Measurements from ENCODE around the gene HSFX2.
"Not testable (repeated sequence)": the region's sequence is repeated elsewhere in the genome, so short reads cannot be mapped to it uniquely, and the experiment has no call there.

The HSFX2 gene

DNA sequence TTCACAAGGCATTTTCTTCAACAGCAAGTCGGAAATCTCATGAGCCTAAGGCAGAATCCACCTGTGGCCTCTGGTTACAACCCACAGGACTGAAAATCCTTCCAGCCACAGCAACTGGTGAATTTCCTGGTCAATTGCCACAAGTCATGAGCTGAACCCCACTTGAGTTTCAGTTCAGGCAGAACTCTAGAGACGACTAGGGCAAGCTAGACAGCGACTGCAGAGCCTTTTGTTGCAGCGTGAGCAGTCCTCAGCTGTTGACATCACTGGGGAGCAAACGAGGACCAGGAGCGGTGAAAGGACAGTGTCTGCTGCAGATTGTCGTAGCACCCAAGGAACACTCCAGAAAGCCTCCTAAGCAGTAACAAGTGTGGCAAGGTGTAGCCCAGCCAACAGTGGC, 829 bp upstream of the HSFX2 start:
- DNase-seq (ENCODE audit: low read depth in 3 of 3, low spot score in 1 of 3), result not testable (repeated sequence)

DNA sequence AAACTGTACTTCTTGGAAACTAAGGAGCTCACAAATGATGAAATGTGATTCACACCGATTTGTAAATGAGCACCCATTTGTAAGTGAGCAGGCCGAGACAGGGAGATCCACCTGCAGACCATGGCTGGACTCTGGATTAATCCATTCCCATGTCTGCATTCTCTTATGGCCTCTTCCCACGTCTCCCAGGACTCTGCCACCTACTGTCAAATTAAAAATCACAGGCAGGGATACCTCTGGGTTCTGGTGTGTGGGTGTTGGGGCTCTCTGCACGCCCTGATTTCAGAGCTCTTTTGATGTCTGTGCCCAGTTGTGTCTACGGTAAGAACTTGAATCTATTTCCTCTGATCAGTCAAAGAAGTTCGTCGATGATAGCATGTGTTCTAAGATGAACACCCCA, 4.1 kb downstream of the HSFX2 start:
- DNase-seq (ENCODE audit: low read depth in 3 of 3, low spot score in 1 of 3), result not testable (repeated sequence)

DNA sequence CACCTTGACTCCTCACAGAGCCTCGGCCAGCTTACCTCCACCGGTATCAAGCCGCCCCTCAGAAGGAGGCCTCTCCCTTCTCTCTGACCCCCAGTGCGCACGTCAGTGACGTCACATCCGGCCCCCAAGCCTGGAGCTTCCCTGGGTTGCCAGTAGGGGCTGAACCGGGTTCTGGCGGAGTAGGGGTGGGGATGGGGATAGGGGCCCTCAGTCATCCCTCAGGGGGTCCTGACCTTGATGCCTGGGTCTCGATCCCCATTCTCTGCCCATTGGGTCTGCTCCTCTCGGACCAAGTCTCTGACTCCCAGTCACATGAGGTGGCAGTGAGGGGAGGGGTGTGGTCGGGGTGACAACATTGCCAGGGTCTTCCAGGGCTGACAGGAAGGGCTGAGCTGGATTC, 7.8 kb downstream of the HSFX2 start, which contains the start of gene MAGEA9B:
Gene MAGEA9B (minus strand): TSS at position 101 of the 400 bp plus-strand sequence. CDS start 4,280 bp downstream, outside the sequence.
- not testable (repeated sequence) for DNase-seq (ENCODE audit: low read depth in 3 of 3, low spot score in 1 of 3)

- not testable (repeated sequence) for DNase-seq (ENCODE audit: low read depth in 3 of 3, low spot score in 1 of 3)
These were observed 9.5 kb downstream of the HSFX2 start for GRCh38 chrX:149585631-149586030.

DNA sequence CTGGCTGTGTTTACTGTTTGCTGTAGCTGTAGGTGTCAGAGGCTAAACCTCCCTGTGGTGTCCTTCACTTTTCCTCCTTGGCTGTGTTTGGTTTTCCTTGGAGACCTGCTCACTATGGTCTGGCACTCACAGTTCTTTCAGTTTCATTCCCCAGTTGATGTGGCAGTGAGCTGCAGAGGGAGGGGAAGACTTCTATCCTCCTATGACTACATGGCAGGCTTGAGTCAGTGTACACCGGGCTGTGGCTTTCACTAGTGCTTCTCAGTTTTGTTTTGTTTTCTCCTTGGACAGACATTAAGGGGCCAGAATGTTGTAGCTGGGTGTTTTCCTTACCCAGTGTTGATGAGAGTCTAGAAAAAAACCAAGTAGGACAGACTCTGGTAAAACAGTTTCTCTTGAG, 21.7 kb downstream of the HSFX2 start:
- not testable (repeated sequence) for DNase-seq (ENCODE audit: low read depth in 3 of 3, low spot score in 1 of 3)

DNA sequence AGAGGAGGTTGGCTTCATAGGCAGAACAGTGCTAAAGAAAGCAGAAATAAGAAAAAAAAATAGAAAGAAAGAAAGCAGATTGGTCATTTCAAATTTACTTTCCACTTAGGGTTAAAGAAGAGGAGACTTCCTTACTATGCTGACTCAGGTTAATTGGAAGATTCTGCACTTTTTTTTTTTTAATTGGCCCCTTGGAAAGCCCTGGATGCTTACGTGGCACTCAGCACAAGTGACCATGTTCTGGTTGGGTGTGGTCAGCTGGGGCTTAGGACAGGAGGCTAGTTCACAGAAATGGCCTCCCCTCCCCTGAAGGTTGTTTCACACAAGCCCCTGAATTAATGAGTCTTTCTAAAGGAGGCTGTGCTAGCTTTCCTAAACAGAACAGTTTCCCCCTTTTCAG, 22.4 kb downstream of the HSFX2 start:
- no peak for DNase-seq (ENCODE audit: low read depth in 3 of 3, low spot score in 1 of 3)

DNA sequence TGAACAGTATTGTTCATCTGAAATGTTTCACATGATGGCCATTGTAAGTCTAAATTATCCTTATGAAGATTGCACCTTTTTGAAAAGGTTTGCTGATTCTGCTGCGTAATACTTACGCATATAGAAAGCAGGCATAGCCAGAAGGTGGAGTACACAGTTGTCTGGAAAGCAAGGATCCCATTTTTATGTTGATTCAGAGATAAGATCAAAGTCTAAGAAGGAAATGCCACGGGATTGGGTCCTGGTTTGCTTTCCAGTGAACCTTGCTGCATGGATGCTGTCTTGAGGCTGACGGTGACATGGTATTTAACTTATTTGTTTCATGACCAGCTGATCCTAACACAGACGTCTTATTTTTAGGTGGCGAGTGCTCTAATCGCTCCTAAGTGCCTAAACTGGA, 23.3 kb downstream of the HSFX2 start:
- DNase-seq (ENCODE audit: low read depth in 3 of 3, low spot score in 1 of 3), result no peak

- no peak for DNase-seq (ENCODE audit: low read depth in 3 of 3, low spot score in 1 of 3)
These were observed 24.4 kb downstream of the HSFX2 start for GRCh38 chrX:149570668-149571067.

- DNase-seq (ENCODE audit: low read depth in 3 of 3, low spot score in 1 of 3), result no peak
These were observed 25.3 kb downstream of the HSFX2 start for GRCh38 chrX:149569770-149570169.

DNA sequence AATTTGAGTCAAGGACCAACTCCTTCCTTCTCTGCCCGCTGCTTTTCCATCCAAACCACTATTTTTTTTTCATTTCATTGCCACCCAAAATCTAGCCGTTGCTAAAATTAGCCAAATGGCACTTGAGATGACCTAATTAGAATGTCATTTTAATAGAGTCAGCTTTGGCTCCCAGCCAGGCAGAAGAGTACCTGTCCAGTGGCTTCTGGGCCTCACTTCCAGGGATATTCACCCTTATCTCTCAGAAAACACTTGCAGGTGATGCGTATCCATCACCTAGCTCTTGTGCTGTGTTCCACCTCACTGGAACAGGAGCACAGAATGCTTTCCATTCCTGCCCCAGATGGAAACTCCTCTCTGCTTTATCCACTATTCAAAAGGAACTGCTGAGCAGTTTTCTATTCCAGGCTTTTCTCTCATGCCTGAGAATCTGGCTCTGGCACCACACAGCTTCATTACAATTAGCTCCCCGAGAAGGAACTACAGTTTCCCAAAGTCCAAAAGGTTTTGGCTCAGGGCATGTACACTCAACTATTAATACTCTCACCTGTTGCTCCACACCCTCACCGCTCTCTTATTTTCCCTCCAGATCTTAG, 26.3 kb downstream of the HSFX2 start:
- no peak for DNase-seq (ENCODE audit: low read depth in 3 of 3, low spot score in 1 of 3)

DNA sequence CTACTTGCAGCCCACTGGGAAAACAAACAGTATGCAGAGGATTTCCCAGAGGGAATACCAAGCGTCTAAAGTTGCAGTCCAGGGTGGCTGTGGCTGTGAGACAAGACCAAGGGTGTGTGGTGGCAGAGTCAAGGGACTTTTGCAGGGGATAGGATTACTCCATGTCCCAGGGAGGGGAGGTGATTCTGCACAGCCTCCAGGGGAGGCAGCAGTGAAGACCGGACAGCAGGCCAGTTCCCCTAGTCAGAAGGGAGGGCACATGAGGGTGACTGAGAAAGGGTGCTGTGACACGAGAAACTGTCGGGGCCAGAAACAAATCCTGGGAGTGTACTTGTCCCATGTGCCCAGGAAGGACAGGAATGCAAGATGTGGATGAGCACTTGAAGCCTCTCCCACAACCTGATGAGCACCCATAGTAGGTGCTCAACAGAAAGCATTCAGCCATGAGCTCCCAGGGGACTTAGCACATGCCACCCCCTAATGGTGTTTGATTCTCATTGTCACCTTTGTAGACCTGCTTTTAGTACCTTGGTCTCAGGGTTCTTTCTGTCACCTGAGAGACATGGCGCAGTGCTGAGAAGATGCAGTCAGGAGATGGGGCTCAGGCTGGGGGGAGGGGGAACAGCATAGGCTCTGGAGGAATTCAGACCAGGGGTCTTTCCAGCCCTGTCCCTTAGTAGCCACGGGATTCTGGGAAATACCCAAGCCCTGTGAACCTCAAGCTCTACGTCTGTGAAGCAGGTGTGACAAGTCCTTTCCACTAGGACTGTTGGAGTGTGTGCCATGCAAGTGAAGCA, 27.3 kb downstream of the HSFX2 start:
- DNase-seq (ENCODE audit: low read depth in 3 of 3, low spot score in 1 of 3), result no peak

DNA sequence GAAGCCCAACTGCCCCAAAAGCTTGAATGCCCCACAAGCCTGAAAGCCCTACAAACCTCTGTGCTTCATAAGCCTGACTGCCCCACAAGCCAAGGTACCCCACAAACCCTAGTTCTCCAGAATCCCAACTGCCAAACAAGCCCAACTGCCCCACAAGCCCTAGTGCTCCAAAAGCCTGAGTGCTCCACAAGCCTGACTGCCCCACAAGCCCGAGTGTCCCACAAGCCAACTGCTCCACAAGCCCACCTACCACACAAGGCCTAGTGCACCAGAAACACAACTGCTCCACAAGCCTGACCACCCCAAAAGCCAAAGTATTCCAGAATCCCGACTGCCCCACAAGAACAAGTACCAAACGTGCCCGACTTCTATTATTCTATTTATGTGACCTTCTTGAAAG, 31.8 kb downstream of the HSFX2 start:
- no peak for DNase-seq (ENCODE audit: low read depth in 3 of 3, low spot score in 1 of 3)

DNA sequence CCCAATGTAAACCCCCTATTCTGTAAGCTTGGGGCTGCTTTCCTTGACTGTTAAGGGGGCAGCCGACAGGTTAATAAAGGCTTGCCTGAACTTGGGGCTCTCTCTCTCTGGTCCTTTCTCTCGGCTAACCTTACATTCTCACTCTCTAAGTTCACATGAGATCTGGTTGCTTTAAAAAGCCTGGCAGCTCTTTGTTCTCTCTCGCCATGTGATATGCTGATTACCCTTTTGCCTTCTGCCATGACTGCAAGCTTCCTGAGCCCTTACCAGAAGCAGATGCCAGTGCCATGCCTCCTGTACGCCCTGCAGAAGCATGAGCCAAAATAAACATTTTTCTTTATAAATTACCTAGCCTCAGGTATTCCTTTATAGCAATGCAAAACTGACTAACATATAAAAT, 39.9 kb downstream of the HSFX2 start:
- not testable (repeated sequence) for DNase-seq (ENCODE audit: low read depth in 3 of 3, low spot score in 1 of 3)

GRCh38 chrX:149551939-149552248, 43.2 kb downstream of the HSFX2 start:
- DNase-seq (ENCODE audit: low read depth in 3 of 3, low spot score in 1 of 3), result not testable (repeated sequence)

- not testable (repeated sequence) for DNase-seq (ENCODE audit: low read depth in 3 of 3, low spot score in 1 of 3)
These were observed 43.7 kb downstream of the HSFX2 start for GRCh38 chrX:149551245-149551938.

GRCh38 chrX:149550454-149550853, 44.7 kb downstream of the HSFX2 start:
- DNase-seq (ENCODE audit: low read depth in 3 of 3, low spot score in 1 of 3), result not testable (repeated sequence)

DNA sequence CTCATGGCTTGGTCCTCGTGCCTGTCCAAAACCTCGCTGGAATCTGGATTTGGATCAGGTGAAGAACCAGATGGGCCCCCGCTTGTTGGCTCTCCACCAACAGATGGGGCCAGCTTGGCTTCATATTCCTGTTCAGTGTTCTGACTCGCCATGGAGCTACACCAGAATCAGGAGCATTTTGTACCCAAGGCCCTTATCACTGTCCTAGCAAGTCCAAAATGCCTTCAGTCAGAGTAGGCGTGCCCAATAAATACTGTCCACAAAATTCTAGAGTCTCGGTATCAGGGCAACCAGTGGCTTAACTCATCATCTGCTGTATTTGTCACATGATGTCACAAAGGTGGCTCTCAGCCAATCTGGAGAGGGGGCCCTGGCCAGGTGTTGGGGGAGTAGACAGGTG, 45.4 kb downstream of the HSFX2 start, which contains the start of gene HSFX3:
Gene HSFX3 (minus strand): TSS at position 224 of the 400 bp plus-strand sequence. CDS start 72 bp downstream, at position 152.
- not testable (repeated sequence) for DNase-seq (ENCODE audit: low read depth in 3 of 3, low spot score in 1 of 3)

- DNase-seq (ENCODE audit: low read depth in 3 of 3, low spot score in 1 of 3), result not testable (repeated sequence)
These were observed 47.3 kb downstream of the HSFX2 start for GRCh38 chrX:149547782-149548181.

GRCh38 chrX:149546962-149547361, 48.2 kb downstream of the HSFX2 start:
- DNase-seq (ENCODE audit: low read depth in 3 of 3, low spot score in 1 of 3), result not testable (repeated sequence)

- not testable (repeated sequence) for DNase-seq (ENCODE audit: low read depth in 3 of 3, low spot score in 1 of 3)
These were observed 49.3 kb downstream of the HSFX2 start for GRCh38 chrX:149545545-149546543.

Data from stimulated activated CD4-positive, alpha-beta T cell treated with anti-CD3 and anti-CD28 coated beads, TNF-alpha, amount 100 ng/mL, for 1 hour (primary cell).